Stimulated activated CD4-positive, alpha-beta T cell treated with anti-CD3 and anti-CD28 coated beads, TNF-alpha, amount 100 ng/mL, for 48 hours (primary cell): ENCODE data around the gene MYRIP.

Source experiments
- DNase-seq, 3 donors: peaks; one replicate each; pipeline ENCODE4 v3.0.0-alpha.2; 2020; ENCODE audit warnings: low read depth in 3 of 3

The MYRIP gene

DNA sequence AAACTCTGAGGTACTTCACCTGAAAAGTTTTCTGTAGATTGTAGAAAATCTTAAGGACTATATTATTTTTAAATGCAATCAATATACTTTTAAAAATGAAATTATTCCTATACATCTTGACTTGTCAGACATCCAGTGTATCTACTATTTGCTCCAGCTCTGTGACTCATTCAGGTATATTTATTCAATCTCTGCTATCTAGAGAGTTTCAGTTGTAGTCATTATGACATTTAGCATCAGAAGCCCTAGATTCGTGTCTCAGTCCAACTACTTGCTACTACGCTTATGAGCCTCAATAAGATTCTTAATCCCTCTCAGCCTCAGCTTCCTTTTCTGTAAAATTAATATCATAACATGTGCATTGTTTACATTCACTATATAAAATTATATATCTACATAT lies 477.8 kb downstream of the MYRIP start:
- no peak for DNase-seq

DNA sequence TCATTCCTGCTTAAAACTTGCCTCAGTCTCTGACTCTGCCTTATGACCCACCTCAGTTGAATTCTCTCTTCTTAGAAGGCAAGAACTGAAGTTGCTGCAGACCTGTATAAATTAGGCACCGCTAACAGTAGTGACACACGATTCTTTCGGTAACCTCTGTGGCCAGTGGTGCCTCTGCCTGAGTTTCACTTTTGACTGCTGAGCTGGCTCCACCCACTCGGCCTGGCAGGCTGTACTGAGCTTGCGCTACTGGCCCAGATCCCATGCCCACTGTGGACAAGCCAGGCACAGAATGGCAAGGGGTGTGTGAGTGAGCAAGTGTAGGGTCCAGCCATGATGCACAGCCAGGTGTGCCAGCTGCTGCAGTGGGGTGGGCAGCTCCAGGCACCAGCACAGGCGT lies 481.0 kb downstream of the MYRIP start:
- peak in 1 of 3 donors; percentile 2 for DNase-seq

DNA sequence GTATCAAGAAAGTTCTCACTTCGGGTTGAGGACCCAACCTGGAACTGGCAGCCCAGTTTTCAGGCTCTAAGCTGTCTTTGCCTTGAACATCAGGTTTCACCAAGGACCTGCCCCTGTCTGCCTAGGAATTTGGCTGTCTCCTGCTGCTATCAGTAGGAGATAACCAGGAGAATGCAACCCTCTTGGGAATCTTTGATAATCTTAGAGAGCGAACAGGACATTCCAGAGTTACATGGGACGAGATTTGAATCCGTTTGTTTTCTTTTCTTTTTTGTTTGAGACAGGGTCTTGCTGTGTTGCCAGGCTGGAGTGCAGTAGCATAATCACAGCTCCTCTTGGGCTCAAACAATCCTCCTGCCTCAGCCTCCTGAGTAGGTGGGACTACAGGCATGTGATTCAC lies 482.1 kb downstream of the MYRIP start:
- DNase-seq, result no peak

DNA sequence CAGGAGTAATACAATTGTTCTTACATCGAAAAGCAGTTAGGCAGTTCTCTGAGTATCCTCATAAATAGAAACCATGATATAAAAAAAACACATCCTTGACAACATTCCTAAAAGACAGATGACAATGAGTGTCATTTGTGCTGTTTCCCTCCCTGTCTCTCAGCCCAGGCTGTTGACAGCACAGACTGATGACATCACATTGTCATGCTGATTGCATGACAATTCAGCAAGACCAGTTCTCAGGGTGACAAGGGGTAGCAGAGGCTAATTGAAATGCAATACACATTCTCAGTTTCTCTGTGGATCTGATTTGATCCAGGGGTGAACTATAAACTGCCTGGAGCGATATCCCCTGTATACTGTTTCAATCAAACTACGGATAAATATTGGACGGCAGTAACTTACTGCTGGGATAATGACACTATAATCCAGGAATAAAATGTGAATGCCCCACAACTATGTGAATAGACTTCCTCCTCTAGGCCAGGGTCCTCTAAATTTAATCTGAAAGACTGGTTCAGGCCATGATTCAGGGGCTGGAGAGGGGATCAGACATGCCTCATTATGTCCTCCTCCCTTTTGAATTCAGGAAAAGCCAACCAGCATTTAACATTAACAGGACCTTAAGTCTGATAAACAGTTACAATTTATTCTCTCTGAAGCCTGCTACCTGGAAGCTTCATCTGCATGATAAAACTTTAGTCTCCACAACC lies 483.4 kb downstream of the MYRIP start:
- no peak for DNase-seq

DNA sequence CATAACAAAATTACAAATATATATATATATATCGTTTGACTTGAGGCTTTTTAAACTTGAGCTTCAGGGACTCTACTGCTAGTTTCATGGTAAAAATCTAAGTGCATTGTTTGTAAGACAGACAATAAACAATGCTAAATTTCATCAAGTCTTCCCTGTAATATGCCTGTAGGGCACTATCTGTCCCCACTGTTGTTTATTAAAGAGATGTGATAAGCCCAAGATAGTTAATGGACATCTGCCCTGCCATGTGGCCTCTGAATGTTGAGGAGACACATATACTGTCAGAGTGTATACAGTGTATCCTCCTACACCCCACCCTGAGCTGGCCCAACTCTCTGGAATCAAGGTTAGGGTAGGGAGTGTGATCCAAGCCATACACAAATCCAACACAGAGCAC lies 485.0 kb downstream of the MYRIP start:
- no peak for DNase-seq

DNA sequence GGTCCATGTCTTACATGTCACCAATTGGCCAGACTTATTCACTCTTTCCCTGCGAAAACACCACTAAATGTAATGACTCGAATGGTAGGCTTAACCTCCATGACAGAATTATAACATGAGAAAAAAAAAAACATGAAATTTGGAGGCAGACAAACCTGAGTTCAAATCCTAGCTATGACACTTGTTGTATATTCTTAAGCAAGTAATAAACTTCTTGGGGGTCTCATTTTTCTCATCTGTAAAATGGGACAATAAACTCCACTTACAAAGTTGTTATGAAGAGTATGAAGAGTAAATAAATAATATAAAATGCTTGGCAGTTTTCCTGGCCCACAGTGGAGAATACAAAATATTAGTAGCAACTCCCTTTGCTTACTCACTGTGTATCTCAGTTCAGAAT lies 488.7 kb downstream of the MYRIP start:
- DNase-seq, result no peak

DNA sequence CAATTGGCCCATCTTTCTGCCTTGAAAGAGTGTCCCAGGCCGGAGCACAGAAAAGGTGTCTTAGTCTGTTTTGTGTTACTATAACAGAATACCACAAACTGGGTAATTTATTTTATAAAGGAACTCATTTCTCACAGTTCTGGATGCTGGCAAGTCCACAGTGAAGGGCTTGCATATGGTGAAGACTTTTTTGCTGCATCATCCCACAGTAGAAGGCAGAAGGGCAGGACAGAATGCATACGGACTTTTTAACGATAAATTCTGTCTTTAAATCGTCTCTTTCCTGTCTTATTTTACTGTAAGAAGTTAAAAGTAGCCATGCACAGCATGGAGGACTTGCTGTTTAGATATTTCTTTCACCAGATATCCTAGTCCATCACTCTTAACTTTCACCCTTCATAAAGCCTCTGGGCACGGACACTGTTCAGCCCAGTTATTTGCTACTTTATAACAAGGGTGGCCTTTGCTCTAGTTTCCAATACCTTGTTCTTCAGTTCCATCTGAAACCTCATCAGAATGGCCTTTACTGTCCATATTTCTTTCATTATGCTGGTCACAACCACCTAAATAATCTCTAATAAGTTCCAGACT lies 489.8 kb downstream of the MYRIP start:
- DNase-seq, result no peak

DNA sequence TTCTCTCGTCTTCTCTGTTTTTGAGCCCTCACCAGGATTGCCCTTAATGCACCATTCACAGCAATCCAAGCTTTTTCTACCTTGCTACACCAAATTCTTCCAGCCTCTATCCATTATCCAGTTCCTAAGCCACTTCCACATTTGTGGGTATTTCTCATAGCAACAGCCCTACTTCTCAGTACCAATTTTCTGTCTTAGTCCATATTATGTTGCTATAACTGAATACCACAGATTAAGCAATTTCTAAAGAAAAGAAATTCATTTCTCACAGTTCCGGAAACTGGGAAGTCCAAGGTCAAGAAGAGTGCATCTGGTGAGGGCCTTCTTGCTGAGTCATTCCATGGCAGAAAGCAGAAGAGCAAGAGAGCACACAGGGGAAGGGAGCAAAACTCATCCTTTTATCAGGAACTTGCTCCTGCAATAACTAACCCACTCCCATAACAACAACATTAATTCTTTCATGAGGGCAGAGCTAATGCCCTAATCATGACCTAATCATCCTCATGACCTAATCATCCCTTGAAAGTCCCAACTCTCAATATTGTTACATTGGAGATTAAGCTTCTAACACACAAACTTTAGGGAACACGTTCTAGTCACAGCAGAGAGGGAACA lies 490.4 kb downstream of the MYRIP start:
- DNase-seq, result no peak

DNA sequence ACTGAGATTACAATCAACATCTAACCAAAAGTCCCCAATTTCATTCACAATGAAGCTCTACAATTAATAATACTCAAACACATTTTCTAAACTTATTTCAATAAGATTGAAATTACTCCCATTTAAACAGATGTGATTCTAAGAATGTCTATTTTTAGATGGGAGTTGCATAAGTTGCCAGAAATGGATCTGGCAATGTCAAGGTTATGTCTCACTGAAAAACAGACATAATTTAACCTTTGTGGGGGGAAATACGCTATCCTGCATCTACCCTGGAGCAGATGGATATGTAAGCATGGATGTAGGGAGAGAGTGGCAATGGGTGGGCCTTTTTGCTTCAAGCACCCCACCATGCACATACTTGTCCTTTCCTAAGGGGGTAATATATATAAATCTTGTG lies 493.4 kb downstream of the MYRIP start:
- no peak for DNase-seq

DNA sequence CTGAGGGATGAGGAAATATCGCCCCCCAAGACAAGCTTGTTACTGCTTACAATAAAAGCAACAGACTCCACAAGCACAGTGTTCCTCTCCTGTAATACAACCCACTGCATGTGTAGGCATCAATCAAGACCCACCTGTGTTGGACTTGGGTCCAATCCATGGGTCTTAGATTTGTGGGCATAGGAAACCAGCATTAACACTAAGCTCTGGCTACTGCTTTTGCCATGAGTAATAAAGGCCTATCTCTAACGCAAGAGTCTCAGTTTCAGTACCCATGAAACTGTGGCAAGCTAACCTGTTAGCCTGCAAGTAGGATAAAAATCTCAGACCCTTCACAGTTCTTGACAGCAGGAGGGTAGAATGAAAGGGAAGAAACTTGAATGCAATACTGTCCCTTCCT lies 494.9 kb downstream of the MYRIP start:
- DNase-seq, result no peak

DNA sequence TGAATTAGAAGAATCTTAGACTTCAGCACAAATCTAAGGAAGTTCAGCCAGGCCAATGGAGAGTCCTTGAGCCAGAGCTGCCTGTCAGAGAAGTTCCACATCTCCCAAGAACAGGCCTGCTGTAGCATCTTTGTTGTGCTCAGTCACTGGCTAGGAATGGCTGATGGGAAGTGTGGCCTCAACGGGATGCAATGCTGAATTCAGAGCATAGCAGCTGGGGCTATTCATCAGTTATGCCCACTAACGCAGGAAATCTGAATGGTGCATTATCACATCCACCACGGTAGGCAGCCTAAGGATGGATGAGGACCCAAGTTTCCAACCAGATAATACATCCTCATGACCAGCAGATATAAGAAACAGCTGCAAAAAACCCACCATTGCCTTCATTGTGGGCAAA lies 496.9 kb downstream of the MYRIP start:
- no peak for DNase-seq

DNA sequence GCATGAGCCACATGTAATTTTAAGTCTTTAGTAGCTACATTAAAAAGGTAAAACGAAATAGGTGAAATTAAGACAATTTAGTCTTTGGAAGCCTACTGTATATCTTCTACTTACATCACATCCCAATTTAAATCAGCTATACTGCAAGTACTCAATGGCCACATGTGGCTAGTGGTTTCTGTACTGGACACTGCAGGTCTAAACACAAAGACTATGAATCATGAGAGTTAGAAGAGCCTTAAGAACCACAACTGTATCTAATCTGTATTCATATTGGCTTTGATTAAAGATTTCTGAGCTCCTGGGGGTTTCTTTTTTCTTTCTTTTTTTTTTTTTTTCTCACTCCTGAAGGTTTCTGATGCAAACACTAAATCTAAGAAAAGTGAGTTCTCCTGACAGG lies 497.8 kb downstream of the MYRIP start:
- DNase-seq, result no peak

DNA sequence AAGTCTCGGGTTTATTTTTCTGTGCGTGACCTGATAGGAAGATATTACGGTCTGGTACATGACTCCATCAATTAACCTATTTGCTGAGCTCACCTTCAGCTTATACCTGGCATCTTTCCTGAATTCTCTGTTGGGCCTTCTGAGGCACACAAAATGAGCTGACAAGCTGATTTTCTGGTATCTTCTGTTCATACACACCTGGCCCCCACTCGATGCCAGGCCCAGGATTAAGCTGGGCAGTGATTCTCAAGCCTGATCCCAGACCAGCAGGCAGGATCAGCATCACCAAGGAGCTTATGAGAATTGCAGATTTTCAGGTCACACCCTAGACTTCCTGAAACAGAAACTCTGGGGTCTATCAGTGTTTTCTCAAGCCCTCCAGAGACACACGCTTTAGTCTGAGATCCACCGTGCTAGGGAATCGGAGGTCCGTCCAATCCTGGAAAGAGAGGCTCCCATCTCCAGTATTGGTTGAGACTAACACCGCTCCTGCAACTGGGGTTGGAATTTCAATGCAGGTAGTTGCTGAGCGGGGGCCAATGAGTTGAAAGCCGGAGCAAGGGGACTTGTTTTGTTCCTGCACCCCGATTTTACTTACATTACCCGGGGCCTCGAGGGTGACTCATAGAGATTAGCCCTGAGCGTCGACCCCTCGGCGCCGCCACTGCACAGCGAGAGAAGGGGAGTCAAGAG lies 499.5 kb downstream of the MYRIP start:
- DNase-seq, result no peak

DNA sequence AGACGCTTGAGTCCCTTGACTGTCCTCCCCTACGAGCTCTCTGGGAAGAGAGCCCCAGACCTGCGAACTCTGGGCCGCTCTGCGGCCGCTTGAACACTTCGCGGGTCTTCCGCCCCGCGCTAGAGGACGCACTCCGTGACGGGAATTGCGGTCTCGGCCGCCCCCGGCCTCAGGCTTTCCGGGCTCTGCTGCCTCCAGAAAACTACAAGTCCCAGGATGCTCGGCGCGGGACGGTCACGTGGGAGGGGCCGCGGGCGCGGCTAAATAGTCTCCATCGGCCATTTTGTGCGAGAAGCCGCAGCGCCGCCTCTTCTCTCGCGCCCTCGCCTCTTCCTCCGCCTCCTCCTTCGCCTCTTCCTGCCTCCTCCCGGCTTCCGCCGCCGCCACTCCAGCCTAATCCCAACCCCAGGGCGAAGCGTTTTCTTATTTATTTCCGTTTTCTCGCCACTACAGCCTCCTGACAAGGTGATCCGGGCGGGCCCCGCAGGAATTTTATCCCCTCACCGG lies 500.1 kb downstream of the MYRIP start, which contains the start of gene EIF1B:
Gene EIF1B, plus strand, starts transcription at position 290 of the 507 bp plus-strand sequence. CDS start 235 bp downstream, outside the sequence.
- DNase-seq, result peak; percentile 96 to 97 (median 97)
